Measurements from ENCODE around the gene MPL.

MPL gene

DNA sequence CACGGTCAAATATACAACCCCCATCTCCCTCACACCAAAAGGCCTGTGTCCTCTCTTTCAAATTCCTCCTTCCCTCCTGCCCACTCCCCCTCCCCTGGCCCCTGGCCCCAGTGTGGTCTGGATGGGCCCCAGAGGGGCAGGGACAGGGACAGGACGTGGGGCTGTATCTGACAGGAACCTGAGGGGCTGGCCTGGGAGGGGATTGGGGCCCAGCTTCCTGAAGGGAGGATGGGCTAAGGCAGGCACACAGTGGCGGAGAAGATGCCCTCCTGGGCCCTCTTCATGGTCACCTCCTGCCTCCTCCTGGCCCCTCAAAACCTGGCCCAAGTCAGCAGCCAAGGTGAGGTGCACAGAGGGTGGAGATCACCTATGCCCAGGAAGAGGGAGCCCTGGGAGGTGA, at the start of gene MPL:
MPL (plus strand) TSS at position 231 of the 400 bp plus-strand sequence; CDS start at position 262, 31 bp downstream.
- no peak for DNase-seq

GRCh38 chr1:43288058-43288784, 49.4 kb upstream of the MPL start:
- no peak for DNase-seq

DNA sequence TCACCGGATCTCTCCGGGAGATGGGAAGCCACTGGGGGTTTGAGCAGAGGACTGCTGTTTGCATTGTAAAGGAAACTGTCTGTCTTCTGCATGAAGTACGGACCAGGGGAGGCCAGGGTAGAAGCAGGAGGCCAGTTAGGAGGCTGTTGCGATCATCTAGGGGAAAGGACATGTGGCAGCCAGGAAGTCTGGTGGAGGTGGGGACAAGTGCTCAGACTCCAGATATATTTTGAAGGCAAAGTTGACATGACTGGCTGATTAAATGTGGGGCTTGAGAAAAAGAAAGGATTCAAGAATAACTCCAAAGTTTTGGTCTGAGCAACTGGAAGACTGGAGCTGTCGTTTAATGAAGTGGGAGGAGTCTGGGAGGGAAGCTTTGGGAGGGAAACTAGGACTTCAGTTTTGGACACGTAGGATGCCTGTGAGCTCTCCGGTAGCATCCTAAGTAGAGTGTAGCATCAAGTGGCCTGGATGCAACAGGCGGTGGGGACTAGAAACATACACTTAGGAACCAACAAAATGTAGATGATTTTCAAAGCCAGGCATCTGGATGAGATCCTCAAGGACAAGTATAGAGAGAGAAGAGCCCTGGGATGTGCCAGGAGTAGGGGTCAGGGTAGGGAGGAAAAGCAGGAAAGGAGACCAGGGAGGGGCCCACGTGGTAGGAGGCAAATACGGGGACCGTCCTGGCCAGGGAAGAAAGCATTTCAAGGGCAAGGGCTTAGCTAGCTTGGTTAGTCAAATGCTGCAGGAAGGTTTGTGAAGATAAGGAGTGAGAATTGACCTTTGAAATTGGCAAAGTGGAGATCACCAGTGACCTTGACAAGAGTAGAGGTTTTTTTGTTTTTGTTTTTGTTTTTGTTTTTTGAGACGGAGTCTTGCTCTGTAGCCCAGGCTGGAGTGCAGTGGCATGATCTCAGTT, 48.6 kb upstream of the MPL start:
- no peak for DNase-seq

- DNase-seq, result no peak
These were observed 45.4 kb upstream of the MPL start for GRCh38 chr1:43292216-43292615.

- no peak for DNase-seq
These were observed 44.9 kb upstream of the MPL start for GRCh38 chr1:43292679-43293078.

- no peak for DNase-seq
These were observed 44.4 kb upstream of the MPL start for GRCh38 chr1:43293176-43293575.

DNA sequence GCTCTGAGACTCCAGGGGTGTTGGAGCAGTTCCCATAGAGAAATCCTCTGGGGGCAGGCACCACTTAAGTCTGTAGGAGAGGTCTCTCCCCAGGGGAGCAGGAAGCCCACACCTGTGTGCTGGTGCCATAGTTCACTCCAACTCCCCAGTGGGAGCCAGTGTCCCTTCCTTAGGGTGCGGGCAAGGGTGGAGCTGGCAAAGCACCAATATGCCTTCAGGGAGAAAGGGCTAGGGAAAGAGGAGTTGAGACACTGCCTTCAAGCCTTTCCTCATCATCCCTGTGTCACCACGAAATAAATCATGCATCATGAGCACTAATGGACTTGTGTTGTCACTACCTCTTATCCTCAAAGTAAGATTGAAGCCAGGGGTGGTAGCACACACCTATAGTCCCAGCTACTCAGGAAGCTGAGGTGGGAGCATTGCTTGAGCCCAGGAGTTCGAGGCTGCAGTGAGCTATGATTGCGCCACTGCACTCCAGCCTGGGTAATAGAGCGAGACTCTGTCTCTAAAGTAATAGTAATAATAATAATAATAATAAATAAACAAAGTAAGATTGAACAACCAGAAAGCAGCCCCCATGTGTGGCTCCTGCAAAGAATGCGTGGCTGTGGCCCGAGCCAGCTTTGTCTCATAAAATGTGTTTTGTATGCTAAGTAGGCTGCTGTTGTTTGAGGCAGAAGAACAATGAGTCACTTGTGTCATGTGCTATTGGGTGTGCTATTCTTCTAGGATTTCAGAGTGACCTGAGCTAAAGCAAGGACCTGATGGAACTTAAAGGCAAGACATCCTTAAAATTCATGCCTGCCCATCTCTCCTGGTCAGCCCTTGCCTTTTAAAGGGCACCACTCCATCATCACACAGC, 43.5 kb upstream of the MPL start:
- DNase-seq, result no peak

- no peak for DNase-seq
These were observed 42.9 kb upstream of the MPL start for GRCh38 chr1:43294761-43295160.

DNA sequence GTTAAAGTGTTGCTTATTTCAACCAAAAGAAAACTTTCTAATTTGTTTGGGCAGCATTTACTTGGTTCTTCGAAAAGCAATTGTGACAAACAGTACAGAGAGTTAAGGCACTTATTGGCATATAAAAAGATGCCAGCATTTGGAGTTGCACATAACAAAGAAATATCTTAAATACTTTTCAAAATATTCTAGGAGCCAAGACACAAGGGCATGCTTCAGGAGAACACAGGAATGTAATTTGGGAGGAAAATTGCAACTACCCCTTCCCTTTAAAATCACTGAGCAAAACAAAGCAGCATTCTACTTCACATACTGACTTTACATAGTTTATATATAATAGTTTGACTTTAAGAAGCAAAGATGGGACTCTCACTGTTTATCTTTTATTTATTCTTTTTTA, 41.4 kb upstream of the MPL start:
- DNase-seq, result no peak

- DNase-seq, result no peak
These were observed 39.6 kb upstream of the MPL start for GRCh38 chr1:43298055-43298454.

DNA sequence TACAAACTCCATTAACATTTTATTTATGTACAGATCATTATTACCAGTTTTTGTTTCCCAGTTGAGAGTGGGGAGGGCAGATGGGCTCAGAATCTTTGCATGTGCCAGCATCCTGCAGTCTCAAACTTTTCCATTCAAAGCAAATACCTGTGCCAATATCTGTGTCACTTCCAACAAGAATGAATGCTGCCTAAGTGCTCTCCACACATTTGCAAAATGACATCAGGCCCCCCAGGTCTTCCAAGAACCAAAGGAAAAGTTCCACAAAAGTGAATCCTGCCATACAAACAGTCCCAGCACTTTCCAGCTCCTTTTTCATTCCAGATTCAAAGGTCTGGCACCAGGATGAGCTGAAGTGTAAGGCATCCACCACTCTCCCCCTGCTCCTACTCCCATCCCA, 38.5 kb upstream of the MPL start:
- DNase-seq, result no peak

GRCh38 chr1:43300378-43301094, 37.1 kb upstream of the MPL start, which contains the start of gene TIE1:
TSS of gene TIE1 (plus strand) at chr1:43300982. CDS start at chr1:43301072, 90 bp downstream.
- no peak for DNase-seq

- DNase-seq, result no peak
These were observed 35.4 kb upstream of the MPL start for GRCh38 chr1:43302201-43302600.

- no peak for DNase-seq
These were observed 34.7 kb upstream of the MPL start for GRCh38 chr1:43302721-43303470.

DNA sequence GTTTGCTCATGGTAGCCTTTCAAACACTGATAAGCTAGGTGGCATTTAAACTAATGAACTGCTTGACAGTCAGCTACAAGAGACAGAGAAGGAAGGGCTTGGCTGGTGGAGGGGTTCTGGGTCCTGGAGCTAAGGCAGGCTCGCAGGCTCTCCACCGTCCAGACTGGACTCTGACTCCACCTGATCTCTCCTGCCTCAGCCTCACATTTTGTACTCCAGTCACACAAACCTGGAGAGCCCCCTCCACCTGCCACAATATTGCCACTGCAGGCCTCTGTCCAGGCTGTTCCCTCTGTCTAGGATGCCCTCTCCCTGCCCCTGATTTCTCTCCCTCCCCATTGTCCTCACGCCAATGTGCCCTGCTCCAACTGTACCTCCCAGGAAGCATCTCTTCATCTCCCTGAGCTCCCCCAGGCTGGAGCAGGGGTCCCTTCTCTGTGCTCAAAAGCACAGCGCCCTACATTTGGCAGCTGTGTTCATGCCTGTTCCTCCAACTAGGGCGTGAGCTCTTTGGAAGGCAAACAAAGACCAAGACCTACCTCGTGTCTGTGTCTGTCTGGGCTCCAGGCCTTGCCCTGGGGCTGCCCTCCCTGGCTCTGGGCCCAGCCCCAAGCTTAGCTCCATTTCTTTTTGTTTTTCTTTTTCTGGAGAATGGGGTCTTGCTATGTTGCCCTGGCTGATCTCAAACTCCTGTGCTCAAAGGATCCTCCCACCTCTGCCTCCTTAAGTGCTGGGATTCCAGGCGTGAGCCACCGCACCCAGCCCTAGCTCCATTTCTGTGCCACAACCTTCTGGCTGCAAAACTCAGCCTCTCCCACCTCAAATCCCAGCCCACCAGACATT, 33.9 kb upstream of the MPL start:
- DNase-seq, result no peak

GRCh38 chr1:43304314-43304681, 33.3 kb upstream of the MPL start:
- DNase-seq, result no peak

DNA sequence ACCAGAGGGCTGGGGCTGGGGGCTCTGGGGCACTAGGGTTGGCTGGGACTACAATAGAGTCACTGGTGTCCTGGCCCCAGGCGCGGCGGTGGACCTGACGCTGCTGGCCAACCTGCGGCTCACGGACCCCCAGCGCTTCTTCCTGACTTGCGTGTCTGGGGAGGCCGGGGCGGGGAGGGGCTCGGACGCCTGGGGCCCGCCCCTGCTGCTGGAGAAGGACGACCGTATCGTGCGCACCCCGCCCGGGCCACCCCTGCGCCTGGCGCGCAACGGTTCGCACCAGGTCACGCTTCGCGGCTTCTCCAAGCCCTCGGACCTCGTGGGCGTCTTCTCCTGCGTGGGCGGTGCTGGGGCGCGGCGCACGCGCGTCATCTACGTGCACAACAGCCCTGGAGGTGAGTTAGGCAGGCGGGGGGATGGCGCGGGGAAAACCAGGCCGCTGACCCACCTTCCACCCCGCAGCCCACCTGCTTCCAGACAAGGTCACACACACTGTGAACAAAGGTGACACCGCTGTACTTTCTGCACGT, 32.8 kb upstream of the MPL start:
- no peak for DNase-seq

- DNase-seq, result no peak
These were observed 32.2 kb upstream of the MPL start for GRCh38 chr1:43305461-43305860.

GRCh38 chr1:43305926-43306687, 31.5 kb upstream of the MPL start:
- DNase-seq, result no peak
